ENCODE results near the gene RNF214. TPM values are rescaled to one million over a fixed set of nuclear protein-coding genes. Genes with fewer than 3 reads are reported as not detected.

The RNF214 gene
- total and polyA plus RNA-seq, 2 of the 13 experiments (the other 11 are each of a cell fraction or from before 2014, with no cell fraction given), result 10.7 to 12.6 TPM

- TF ChIP-seq PRDM15 (CRISPR knock-in tag; IDR thresholded peaks at IDR 0.05) (no peak), NFRKB (IDR thresholded peaks at IDR 0.05) (no peak), ZNF713 (CRISPR knock-in tag; IDR thresholded peaks at IDR 0.05) (no peak), ZNF205 (CRISPR knock-in tag; IDR thresholded peaks at IDR 0.05) (no peak), TIGD3 (CRISPR knock-in tag; IDR thresholded peaks at IDR 0.05; ENCODE audit: borderline replicate concordance) (no peak), ARID3A (IDR thresholded peaks at IDR 0.05; ENCODE audit: low read depth, low read length) (peak; percentile 55; the same call in 1 of the 2 replicates), ZNF136 (CRISPR knock-in tag; IDR thresholded peaks at IDR 0.05; ENCODE audit: low read depth) (no peak), TSC22D2 (CRISPR knock-in tag; IDR thresholded peaks at IDR 0.05; ENCODE audit: borderline replicate concordance) (0 out of 2 replicates have a peak, but pooled peaks have one; percentile 61), ZNF512 (CRISPR knock-in tag; IDR thresholded peaks at IDR 0.05) (no peak), RFX3 (CRISPR knock-in tag; IDR thresholded peaks at IDR 0.05) (no peak), NFE2L2 (IDR thresholded peaks at IDR 0.05; ENCODE audit: low read length) (no peak), TOE1 (CRISPR knock-in tag; IDR thresholded peaks at IDR 0.05) (no peak; the same call in 1 of the 2 replicates), MAFG (CRISPR knock-in tag; IDR thresholded peaks at IDR 0.05) (no peak), SNAPC4 (CRISPR knock-in tag; IDR thresholded peaks at IDR 0.05) (0 out of 2 replicates have a peak, but pooled peaks have one; percentile 60)
Observed at GRCh38 chr11:117299351-117300282, 67.1 kb downstream of the RNF214 start (continued).

Measured in HepG2 (cell line).